ENCODE results near the gene SRGAP1. TPM values are rescaled to one million over a fixed set of nuclear protein-coding genes. Genes with fewer than 3 reads are reported as not detected.
A peak's percentile ranks its signal among the peaks of the same experiment; 100 is the strongest.

The SRGAP1 gene
- total and polyA plus RNA-seq, 2 of the 13 experiments (the other 11 are each of a cell fraction or from before 2014, with no cell fraction given): 1.6 to 3.4 TPM

- no peak overlapping the region for H3K4me3 ChIP-seq (replicated peaks in 1 of 3; ENCODE audit: insufficient read depth in 1 of 3, low read depth in 2 of 3, low read length in 3 of 3)
- ATAC-seq: no peak
- CTCF ChIA-PET (ENCODE audit: low intra/inter-chr PET ratio, low total read pairs): no interaction called here
- in situ Hi-C loops (cut with HindIII; ENCODE audit: extremely low pct_ligation_motif_present, low pct_unique_long_range_greater_than_20kb): no loop called here
- 96% methylated on average over 1 of the region's 1 CpG for WGBS (ENCODE audit: low lambda C conversion rate)
- no peaks in the 10 kb centered on the region for H3K27me3 ChIP-seq (ENCODE audit: control insufficient read depth in 1 of 2, insufficient read depth in 2 of 2, low read length in 2 of 2)
- H3K9ac ChIP-seq (ENCODE audit: insufficient read depth, low read depth, low read length): no peak overlapping the region
- TF ChIP-seq ZNF816 (CRISPR knock-in tag; IDR thresholded peaks at IDR 0.05; ENCODE audit: borderline replicate concordance) (no peak), ZBTB14 (CRISPR knock-in tag; IDR thresholded peaks at IDR 0.05) (no peak), KDM5A (IDR thresholded peaks at IDR 0.05; ENCODE audit: borderline replicate concordance, low read length) (no peak), ZNF556 (CRISPR knock-in tag; IDR thresholded peaks at IDR 0.05; ENCODE audit: borderline replicate concordance) (no peak), ZNF704 (CRISPR knock-in tag; IDR thresholded peaks at IDR 0.05; ENCODE audit: borderline replicate concordance) (no peak), TMF1 (CRISPR knock-in tag; IDR thresholded peaks at IDR 0.05; ENCODE audit: low read depth) (no peak), TFDP1 (CRISPR knock-in tag; IDR thresholded peaks at IDR 0.05; ENCODE audit: borderline replicate concordance) (no peak), POLR2A (IDR thresholded peaks at IDR 0.05; ENCODE audit: insufficient read depth in 1 of 2, low read depth in 2 of 2, low read length in 2 of 2) (no peak), ZBED4 (CRISPR knock-in tag; IDR thresholded peaks at IDR 0.05; ENCODE audit: borderline replicate concordance) (no peak), ZSCAN29 (CRISPR knock-in tag; conservative IDR thresholded peaks at IDR 0.05) (no peak), TEF (CRISPR knock-in tag; IDR thresholded peaks at IDR 0.05) (no peak), ZNF276 (CRISPR knock-in tag; IDR thresholded peaks at IDR 0.05; ENCODE audit: low read depth) (no peak), ATF7-NPFF (CRISPR knock-in tag; IDR thresholded peaks at IDR 0.05; ENCODE audit: low read depth) (no peak), EZH2 (conservative IDR thresholded peaks at IDR 0.05; ENCODE audit: low read depth, low read length) (no peak), PHB2 (IDR thresholded peaks at IDR 0.05; ENCODE audit: partially characterized antibody) (no peak)
- H4K20me1 ChIP-seq (ENCODE audit: insufficient read depth, low read length): no peaks in the 10 kb centered on the region
- FAIRE-seq: no peak
- H3K79me2 ChIP-seq (ENCODE audit: insufficient read depth, low read length): no peaks in the 10 kb centered on the region
- H3K4me2 ChIP-seq (ENCODE audit: low read depth, low read length): no peak overlapping the region
- no peak overlapping the region for H3K27ac ChIP-seq (ENCODE audit: extremely low read length, insufficient read depth, low read length)
- no peak overlapping the region for H2AFZ ChIP-seq (ENCODE audit: low read length)
- H3K9me3 ChIP-seq (ENCODE audit: low read length): no peaks in the 10 kb centered on the region
- no peaks in the 10 kb centered on the region for H3K36me3 ChIP-seq (replicated peaks in 1 of 2; ENCODE audit: control insufficient read depth in 1 of 2, insufficient read depth in 2 of 2, low read length in 2 of 2)
- no peaks in the 10 kb centered on the region for H3K4me1 ChIP-seq (ENCODE audit: insufficient read depth, low read length)
- no TSS peak for BruUV-seq (replicated peaks)
- DNase-seq (ENCODE audit: low spot score): peak; percentile 4
- intact Hi-C loops (cut with micrococcal nuclease; ENCODE audit: unreplicated experiment): no loop called here
- POLR2A ChIA-PET: no interaction called here
These were observed 134.0 kb downstream of the SRGAP1 start for GRCh38 chr12:63978519-63978918.
